Nephron (organoid): Measurements from ENCODE around the gene TRAF3.
"Not testable (repeated sequence)": the region's sequence is repeated elsewhere in the genome, so short reads cannot be mapped to it uniquely, and the experiment has no call there.

ENCODE experiments used
- H3K27ac Mint-ChIP-seq, 3 experiments: 2 replicates each; pipeline ENCODE4 v1.8.0; 2020; ENCODE audit warnings: mixed read lengths in 3 of 3, mild to moderate bottlenecking in 2 of 3, moderate library complexity in 1 of 3
- H3K27me3 Mint-ChIP-seq: 2 replicates; pipeline ENCODE4 v1.8.0; 2021; ENCODE audit warnings: low read depth, mild to moderate bottlenecking, moderate library complexity, mixed read lengths
- H3K36me3 Mint-ChIP-seq: 2 replicates; pipeline ENCODE4 v1.8.0; 2020; ENCODE audit warnings: low read depth, mixed read lengths
- H3K4me1 Mint-ChIP-seq: 2 replicates; pipeline ENCODE4 v1.8.0; 2020; ENCODE audit warnings: mixed read lengths
- H3K4me3 Mint-ChIP-seq, 3 experiments: 2 replicates each; pipeline ENCODE4 v1.8.0; 2020; ENCODE audit warnings: mild to moderate bottlenecking in 3 of 3, mixed read lengths in 3 of 3, moderate library complexity in 2 of 3
- H3K9me3 Mint-ChIP-seq: 2 replicates; pipeline ENCODE4 v1.8.0; 2020; ENCODE audit warnings: mixed read lengths
- CTCF ChIP-seq, 3 experiments: fragments of 200-600 bp; sonication (generic); IDR thresholded peaks; one replicate each; pipeline ENCODE4 v1.5.0; 2021; ENCODE audit warnings: antibody characterized with exemption in 3 of 3; ENCODE audit not compliant: unreplicated experiment in 3 of 3

The TRAF3 gene

DNA sequence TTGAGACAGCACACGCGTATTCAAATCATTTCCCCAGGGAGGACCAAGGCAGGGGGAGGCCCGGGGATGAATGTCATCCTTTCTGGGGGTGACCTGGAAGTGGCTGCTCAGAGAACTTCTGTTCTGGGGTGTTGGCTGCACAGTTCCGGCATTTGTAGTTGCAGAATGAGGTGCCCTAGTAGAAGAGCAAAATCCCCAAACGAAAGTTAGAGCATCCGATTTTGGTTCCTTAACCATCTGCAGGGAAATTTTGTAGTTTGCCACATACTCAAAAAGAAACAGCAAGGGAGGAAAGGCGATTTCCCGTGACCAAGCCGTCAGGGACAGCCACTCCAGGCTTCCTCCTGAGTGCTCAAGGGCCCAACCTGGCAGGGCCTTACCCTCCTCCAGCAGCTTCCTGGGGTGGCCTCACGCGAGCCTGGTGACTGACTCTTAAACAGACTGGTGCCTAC lies 13.0 kb upstream of the TRAF3 start:
- Mint-ChIP-seq H3K36me3 (no peaks in the 10 kb centered on the region), H3K27ac (no peak overlapping the region), H3K4me3 (no peak overlapping the region), H3K27me3 (peaks cover 36% of the 10 kb centered on the region), H3K4me1 (peaks cover 16% of the 10 kb centered on the region), H3K9me3 (no peaks in the 10 kb centered on the region)
- no peak for TF ChIP-seq CTCF (IDR thresholded peaks at IDR 0.05; ENCODE audit: unreplicated experiment in 3 of 3)

- H3K36me3 Mint-ChIP-seq, H3K4me1 Mint-ChIP-seq, H3K9me3 Mint-ChIP-seq, H3K4me3 Mint-ChIP-seq, H3K27ac Mint-ChIP-seq: not testable (repeated sequence)
- H3K27me3 Mint-ChIP-seq: peaks cover 39% of the 10 kb centered on the region
Measured at GRCh38 chr14:102765770-102766169, 11.5 kb upstream of the TRAF3 start.

DNA sequence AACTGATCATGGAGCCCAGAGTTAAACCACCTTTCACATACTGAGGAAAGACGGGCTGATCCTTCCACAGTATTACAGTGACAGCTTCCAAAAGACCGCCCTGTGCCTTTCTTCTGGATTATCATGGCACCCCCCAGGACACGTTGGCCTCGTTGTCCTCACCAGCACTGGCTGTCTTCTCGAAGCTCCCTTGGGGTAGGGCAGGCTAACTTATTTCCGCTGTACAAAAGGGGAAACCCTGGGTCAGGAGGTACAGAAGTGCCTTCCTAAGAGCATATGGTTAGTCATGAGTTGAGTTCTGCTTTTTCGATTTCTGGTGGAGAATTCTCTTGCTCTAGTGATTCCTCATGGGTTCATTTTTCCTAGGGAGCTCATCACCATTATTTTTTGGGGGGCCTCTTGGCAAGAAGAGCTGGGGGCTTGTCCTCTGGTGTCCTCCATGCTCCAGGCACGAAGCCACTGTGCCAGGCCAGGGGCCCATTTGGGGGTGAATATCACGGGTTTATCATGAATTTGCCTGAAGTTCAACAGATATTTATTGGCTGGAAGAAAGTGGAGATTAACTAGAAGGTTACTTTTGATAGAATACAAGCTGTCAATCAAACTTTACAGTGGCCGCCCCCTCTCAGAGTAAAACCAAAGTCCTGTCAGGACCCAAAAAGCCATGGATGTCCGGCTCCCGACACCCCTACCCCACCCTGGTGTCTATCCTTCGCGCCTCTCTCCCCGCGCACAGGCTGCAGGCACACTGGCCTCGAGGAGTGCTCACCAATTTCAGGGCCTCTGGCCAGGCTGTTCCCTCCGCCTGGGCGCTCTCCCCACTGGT lies 8.8 kb upstream of the TRAF3 start:
- Mint-ChIP-seq H3K27ac (no peak overlapping the region), H3K4me1 (no peaks in the 10 kb centered on the region), H3K36me3 (no peaks in the 10 kb centered on the region), H3K4me3 (no peak overlapping the region), H3K9me3 (no peaks in the 10 kb centered on the region), H3K27me3 (peaks cover 36% of the 10 kb centered on the region)
- TF ChIP-seq CTCF (IDR thresholded peaks at IDR 0.05; ENCODE audit: unreplicated experiment in 3 of 3): no peak

DNA sequence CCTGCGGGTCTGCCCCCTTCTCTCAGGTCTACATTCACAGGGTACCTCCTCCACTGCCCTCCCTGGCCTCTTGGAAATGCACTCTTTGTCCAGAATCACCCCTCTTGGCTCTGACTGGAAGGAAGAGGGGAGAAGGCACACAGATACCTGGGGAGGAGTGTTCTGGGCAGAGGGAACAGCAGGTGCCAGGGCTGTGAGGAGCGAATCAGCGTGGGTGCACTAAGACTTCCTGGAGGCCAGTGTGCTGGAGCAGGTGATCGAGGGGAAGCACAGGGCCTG lies 8.3 kb upstream of the TRAF3 start:
- no peaks in the 10 kb centered on the region for H3K36me3 Mint-ChIP-seq
- no peak for TF ChIP-seq CTCF (IDR thresholded peaks at IDR 0.05; ENCODE audit: unreplicated experiment in 3 of 3)
- H3K27ac Mint-ChIP-seq: no peak overlapping the region
- H3K27me3 Mint-ChIP-seq: peaks cover 34% of the 10 kb centered on the region
- H3K4me3 Mint-ChIP-seq: no peak overlapping the region
- H3K9me3 Mint-ChIP-seq: no peaks in the 10 kb centered on the region
- no peaks in the 10 kb centered on the region for H3K4me1 Mint-ChIP-seq

DNA sequence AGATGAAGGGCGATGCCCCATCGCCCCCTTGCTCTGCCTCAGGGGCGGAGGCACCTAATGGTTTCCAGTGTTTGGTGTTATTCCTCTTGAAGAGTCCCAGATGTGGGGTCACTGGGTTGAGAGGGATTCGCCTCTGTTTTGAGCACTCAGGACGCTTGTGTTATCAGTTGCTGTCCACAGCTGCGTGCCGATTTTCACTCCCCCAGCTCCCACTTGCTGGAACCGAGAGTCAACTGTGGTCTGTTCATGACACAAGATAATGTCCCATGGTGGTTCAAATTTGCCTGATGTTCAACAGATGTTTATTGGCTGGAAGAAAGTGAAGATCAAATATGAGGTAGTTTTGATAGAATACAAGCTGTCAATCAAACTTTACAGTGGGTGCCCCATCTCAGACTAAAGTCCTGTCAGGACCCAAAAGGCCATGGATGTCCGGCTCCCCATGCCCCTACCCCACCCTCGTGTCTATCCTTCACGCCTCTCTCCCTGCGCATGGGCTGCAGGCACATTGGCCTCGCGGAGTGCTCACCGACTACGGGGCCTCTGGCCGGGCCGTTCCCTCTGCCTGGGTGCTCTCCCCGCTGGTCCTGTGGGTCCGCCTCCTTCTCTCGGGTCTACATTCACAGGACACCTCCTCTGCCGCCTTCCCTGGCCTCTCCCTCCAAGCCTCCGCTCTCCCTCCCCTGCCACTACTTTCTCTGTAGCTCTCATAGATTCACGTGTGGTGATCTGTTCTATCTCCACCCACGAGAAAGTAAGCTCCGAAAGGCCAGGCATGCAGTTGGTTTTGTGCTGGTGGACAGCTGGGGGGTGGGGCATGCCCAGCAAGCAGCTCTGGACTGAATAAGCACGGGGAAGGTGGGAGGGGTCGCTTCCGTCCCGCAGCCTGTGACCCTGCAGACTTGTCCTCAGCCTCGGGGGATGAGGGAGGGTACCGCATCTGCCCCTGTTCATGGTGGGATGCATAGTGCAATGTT lies 6.8 kb upstream of the TRAF3 start:
- Mint-ChIP-seq H3K9me3 (no peaks in the 10 kb centered on the region), H3K36me3 (no peaks in the 10 kb centered on the region), H3K27ac (no peak overlapping the region), H3K27me3 (peaks cover 33% of the 10 kb centered on the region), H3K4me3 (no peak overlapping the region), H3K4me1 (peaks cover 5% of the 10 kb centered on the region)
- no peak for TF ChIP-seq CTCF (IDR thresholded peaks at IDR 0.05; ENCODE audit: unreplicated experiment in 3 of 3)

DNA sequence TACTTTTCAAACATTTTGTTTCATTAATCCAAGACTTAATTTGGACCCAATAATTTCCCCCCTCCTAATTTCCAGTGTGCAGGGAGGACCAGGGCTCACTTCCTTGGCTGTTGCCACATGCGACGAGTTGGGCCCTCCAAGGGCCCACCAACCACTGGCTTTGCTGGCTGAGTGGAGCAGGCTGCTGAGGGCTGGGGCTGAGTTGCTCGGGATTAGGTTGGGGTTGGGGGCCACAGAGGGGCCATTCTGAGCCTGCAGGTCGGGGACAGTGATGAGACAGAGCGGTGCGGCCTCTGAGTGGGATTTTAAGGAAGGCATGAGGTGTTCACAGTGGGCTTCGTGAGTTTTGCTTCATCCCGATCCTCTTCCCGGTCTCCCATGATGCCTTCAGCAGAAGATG lies 6.1 kb upstream of the TRAF3 start:
- TF ChIP-seq CTCF (IDR thresholded peaks at IDR 0.05; ENCODE audit: unreplicated experiment in 3 of 3): no peak
- Mint-ChIP-seq H3K4me3 (no peak overlapping the region), H3K9me3 (no peaks in the 10 kb centered on the region), H3K27ac (no peak overlapping the region), H3K36me3 (no peaks in the 10 kb centered on the region), H3K4me1 (peaks cover 5% of the 10 kb centered on the region), H3K27me3 (peaks cover 29% of the 10 kb centered on the region)
